ENCODE measurements around the gene SHISAL2B.

SHISAL2B gene

DNA sequence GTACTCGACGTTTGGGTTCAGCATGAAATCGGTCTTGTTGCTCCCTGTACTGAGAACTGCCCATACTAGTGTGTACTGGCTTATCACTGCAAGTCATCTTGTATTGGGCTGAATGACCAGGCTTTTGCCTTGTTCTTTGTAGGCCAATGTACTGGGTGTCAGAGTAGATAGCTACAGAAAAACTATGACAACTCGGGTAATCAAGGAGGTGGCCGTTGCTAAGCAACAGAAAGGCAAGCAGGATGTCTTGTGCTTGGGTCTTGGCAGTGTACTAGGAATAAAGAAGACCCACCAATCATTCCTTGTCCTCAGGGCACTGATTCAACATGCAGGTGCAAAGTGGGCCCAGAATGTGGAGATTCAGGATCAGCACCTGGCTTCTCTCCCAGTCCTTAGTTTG lies 11.9 kb upstream of the SHISAL2B start:
- Histone ChIP-seq H3K9ac (no peak overlapping the region), H3K4me3 (ENCODE audit: low read depth, low read length) (no peak overlapping the region), H3K9me3 (ENCODE audit: control insufficient read depth, low read length) (no peaks in the 10 kb centered on the region), H3K4me1 (no peaks in the 10 kb centered on the region), H3K4me2 (ENCODE audit: low read length) (no peak overlapping the region), H3K27me3 (ENCODE audit: control insufficient read depth, insufficient read depth, low read length) (no peaks in the 10 kb centered on the region), H3K27ac (no peak overlapping the region), H3K36me3 (ENCODE audit: control insufficient read depth, insufficient read depth, low read length) (no peaks in the 10 kb centered on the region), H2AFZ (no peak overlapping the region), H3K79me2 (no peaks in the 10 kb centered on the region)
- TF ChIP-seq, protein P1, sequence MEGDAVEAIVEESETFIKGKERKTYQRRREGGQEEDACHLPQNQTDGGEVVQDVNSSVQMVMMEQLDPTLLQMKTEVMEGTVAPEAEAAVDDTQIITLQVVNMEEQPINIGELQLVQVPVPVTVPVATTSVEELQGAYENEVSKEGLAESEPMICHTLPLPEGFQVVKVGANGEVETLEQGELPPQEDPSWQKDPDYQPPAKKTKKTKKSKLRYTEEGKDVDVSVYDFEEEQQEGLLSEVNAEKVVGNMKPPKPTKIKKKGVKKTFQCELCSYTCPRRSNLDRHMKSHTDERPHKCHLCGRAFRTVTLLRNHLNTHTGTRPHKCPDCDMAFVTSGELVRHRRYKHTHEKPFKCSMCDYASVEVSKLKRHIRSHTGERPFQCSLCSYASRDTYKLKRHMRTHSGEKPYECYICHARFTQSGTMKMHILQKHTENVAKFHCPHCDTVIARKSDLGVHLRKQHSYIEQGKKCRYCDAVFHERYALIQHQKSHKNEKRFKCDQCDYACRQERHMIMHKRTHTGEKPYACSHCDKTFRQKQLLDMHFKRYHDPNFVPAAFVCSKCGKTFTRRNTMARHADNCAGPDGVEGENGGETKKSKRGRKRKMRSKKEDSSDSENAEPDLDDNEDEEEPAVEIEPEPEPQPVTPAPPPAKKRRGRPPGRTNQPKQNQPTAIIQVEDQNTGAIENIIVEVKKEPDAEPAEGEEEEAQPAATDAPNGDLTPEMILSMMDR (IDR thresholded peaks at IDR 0.05), result no peak

GRCh38 chr5:64680289-64680688 lies 10.0 kb upstream of the SHISAL2B start:
- no peaks in the 10 kb centered on the region for H3K79me2 ChIP-seq
- H3K36me3 ChIP-seq (ENCODE audit: control insufficient read depth, insufficient read depth, low read length), result no peaks in the 10 kb centered on the region
- H3K27ac ChIP-seq, result no peak overlapping the region
- no peaks in the 10 kb centered on the region for H3K9me3 ChIP-seq (ENCODE audit: control insufficient read depth, low read length)
- H3K4me3 ChIP-seq (ENCODE audit: low read depth, low read length), result no peak overlapping the region
- H3K9ac ChIP-seq, result no peak overlapping the region
- TF ChIP-seq, protein P1 (IDR thresholded peaks at IDR 0.05), result no peak
- H3K4me1 ChIP-seq, result no peaks in the 10 kb centered on the region
- H3K4me2 ChIP-seq (ENCODE audit: low read length), result no peak overlapping the region
- H2AFZ ChIP-seq, result no peak overlapping the region
- no peaks in the 10 kb centered on the region for H3K27me3 ChIP-seq (ENCODE audit: control insufficient read depth, insufficient read depth, low read length)

GRCh38 chr5:64682608-64683007 lies 7.7 kb upstream of the SHISAL2B start:
- Histone ChIP-seq H3K4me2 (ENCODE audit: low read length) (no peak overlapping the region), H3K9ac (no peak overlapping the region), H3K79me2 (no peaks in the 10 kb centered on the region), H3K9me3 (ENCODE audit: control insufficient read depth, low read length) (no peaks in the 10 kb centered on the region), H3K4me1 (no peaks in the 10 kb centered on the region), H3K4me3 (ENCODE audit: low read depth, low read length) (no peak overlapping the region), H3K27ac (no peak overlapping the region), H3K36me3 (ENCODE audit: control insufficient read depth, insufficient read depth, low read length) (no peaks in the 10 kb centered on the region), H2AFZ (no peak overlapping the region), H3K27me3 (ENCODE audit: control insufficient read depth, insufficient read depth, low read length) (no peaks in the 10 kb centered on the region)
- TF ChIP-seq, protein P1 (IDR thresholded peaks at IDR 0.05), result no peak

DNA sequence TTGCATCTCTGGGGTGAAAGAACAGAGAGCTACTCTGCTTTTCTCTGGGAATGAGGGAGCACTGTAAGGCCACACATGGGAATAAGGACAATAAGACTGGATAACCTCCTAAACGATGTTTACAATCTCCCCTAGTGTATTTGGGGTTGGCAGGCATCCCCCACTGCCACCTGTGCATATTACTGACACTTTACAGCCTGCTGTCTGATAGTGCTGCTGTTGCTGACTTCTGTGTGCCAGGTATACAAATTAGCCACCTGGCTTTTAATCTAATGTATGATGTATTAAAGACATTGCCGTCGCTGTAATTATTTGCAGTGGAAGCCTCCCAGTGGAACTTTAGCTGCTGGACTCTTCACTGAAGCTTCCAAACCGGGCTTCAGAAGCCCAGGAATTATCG lies 4.4 kb upstream of the SHISAL2B start:
- H3K4me2 ChIP-seq (ENCODE audit: low read length), result no peak overlapping the region
- TF ChIP-seq, protein P1 (IDR thresholded peaks at IDR 0.05), result no peak
- no peaks in the 10 kb centered on the region for H3K9me3 ChIP-seq (ENCODE audit: control insufficient read depth, low read length)
- no peak overlapping the region for H3K9ac ChIP-seq
- H2AFZ ChIP-seq, result no peak overlapping the region
- H3K79me2 ChIP-seq, result no peaks in the 10 kb centered on the region
- H3K4me3 ChIP-seq (ENCODE audit: low read depth, low read length), result no peak overlapping the region
- H3K36me3 ChIP-seq (ENCODE audit: control insufficient read depth, insufficient read depth, low read length), result no peaks in the 10 kb centered on the region
- H3K4me1 ChIP-seq, result no peaks in the 10 kb centered on the region
- no peaks in the 10 kb centered on the region for H3K27me3 ChIP-seq (ENCODE audit: control insufficient read depth, insufficient read depth, low read length)
- H3K27ac ChIP-seq, result no peak overlapping the region

GRCh38 chr5:64688391-64688790 lies 1.9 kb upstream of the SHISAL2B start:
- H3K79me2 ChIP-seq, result no peaks in the 10 kb centered on the region
- H3K9me3 ChIP-seq (ENCODE audit: control insufficient read depth, low read length), result no peaks in the 10 kb centered on the region
- H3K9ac ChIP-seq, result no peak overlapping the region
- TF ChIP-seq, protein P1 (IDR thresholded peaks at IDR 0.05), result no peak
- H2AFZ ChIP-seq, result no peak overlapping the region
- H3K27ac ChIP-seq, result no peak overlapping the region
- H3K27me3 ChIP-seq (ENCODE audit: control insufficient read depth, insufficient read depth, low read length), result no peaks in the 10 kb centered on the region
- H3K4me1 ChIP-seq, result no peaks in the 10 kb centered on the region
- H3K36me3 ChIP-seq (ENCODE audit: control insufficient read depth, insufficient read depth, low read length), result no peaks in the 10 kb centered on the region
- no peak overlapping the region for H3K4me3 ChIP-seq (ENCODE audit: low read depth, low read length)
- H3K4me2 ChIP-seq (ENCODE audit: low read length), result no peak overlapping the region
